NCI-H2227 treated with DMSO at 0.1 percent for 48 hours (cell line): ENCODE measurements around the gene HMOX1.
"Not testable (repeated sequence)": the region's sequence is repeated elsewhere in the genome, so short reads cannot be mapped to it uniquely, and the experiment has no call there.

Experiments
- DNase-seq: peaks from one replicate; lab custom pipeline; 2025; lab: John Stamatoyannopoulos, UW

Gene HMOX1

DNA sequence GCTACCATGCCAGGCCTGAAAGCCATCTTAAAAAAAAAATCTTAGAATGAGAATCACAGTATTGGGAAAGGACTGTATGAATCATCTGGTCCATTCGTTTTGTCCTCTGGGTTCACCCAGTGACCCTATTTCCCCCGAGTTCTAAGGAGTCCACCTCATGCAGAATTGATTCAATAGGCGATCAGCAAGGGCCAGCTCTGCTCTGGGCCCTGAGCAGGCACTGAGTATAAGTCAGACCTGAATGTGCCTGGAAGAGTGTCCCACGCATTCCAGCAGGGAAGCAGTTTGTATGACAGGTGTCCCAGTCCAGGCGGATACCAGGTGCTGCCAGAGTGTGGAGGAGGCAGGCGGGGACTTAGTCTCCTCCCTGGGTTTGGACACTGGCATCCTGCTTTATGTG lies 883 bp upstream of the HMOX1 start:
- no peak for DNase-seq

DNA sequence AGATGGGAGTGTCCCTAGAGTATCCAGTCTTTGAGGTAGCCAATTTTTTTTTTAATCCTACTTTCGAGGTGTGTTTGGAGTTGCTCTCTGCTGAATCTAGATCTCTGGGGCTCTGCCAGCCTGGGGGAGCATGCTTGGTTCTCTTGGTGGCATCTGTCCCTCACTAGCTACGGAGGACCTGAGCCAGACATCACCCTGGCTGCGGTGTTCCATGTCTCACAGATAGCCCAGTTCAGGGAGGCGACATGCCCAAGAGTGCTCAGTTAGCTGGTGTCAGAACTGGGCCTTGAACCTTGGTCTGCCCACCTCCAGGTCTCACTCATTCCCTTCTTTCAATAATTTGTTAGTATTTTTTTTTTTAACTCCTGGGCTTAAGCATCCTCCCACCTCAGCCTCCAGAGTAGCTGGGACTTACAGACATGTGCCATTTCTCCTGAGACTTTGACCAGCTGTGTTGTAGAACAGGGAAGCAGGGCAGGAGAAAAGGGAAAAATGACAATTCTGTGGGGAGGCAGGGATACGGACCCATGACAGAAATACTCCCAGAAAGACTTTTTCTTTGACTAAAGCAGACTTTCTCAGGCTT lies 621 bp downstream of the HMOX1 start:
- no peak for DNase-seq

DNA sequence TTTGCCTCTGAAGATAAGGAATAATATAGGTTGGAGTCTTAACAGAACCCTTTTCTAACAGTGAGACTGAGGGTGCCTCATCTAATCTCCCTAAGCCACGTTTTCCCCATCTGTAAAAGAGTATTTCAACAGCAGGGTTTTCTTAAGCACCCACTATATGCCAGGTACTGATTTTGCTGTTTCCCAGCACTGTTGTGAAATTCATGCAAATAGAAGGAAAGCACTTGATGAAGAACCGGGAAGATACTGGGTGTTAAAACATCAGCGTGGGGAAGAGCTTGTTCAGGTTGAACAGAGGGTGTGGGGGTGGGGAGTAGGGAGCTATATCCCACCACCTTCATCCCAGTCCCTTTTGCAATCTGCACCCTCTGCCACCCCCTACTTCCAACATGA lies 2.8 kb downstream of the HMOX1 start:
- no peak for DNase-seq

DNA sequence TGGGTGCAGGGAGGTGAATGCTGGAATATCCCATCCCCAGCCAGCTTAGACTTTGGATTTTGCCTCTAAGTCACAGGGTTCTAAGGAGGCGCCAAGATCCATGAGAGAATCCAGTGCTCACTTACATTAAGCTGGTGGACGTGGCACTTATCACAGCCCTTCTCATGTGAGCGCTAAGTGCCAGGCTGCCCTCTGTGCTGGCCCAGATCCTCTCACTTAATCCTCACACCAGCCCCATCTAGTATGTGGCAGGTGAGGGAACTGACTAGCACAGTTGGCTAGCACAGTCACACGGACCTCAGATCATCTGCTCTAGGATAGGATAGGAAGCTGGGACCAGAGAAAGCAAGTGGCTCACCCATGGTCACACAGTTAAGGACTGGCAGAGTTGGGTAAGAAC lies 3.6 kb downstream of the HMOX1 start:
- no peak for DNase-seq

DNA sequence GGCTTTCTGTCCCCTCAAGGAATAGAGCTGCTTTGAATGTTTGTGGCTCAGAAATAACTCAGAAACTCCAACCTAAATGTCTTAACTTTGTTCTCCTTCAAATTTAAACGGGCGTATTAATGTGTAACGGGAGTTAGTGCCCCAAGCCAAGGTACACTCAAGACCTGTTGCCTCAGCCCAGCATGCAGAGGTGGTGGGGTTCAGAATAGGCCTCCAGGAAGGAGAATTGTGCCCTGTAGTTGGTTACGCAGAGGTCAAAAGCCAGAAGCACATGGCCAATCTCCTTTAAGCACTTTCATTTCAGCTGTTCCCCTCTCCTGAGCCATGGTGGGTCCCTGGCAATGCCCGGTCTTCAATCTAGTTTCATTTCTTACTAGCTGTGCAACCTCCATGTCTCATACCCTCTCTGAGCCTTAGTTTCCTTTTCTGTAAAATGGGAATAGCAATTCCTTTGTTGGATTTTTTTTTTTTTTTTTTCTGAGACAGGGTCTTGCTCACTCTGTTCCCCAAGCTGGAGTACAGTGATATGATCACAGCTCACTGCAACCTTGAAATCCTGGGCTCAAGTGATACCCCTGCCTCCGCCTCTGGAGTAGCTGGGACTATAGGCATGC lies 4.2 kb downstream of the HMOX1 start:
- DNase-seq: no peak

DNA sequence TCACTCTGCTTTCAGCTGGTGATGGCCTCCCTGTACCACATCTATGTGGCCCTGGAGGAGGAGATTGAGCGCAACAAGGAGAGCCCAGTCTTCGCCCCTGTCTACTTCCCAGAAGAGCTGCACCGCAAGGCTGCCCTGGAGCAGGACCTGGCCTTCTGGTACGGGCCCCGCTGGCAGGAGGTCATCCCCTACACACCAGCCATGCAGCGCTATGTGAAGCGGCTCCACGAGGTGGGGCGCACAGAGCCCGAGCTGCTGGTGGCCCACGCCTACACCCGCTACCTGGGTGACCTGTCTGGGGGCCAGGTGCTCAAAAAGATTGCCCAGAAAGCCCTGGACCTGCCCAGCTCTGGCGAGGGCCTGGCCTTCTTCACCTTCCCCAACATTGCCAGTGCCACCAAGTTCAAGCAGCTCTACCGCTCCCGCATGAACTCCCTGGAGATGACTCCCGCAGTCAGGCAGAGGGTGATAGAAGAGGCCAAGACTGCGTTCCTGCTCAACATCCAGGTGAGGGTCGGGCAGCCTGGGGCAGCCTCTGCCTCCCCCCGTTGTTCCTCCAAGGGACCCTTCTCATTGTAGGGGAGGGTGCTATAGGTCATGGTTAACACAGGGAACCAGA lies 5.9 kb downstream of the HMOX1 start:
- no peak for DNase-seq

DNA sequence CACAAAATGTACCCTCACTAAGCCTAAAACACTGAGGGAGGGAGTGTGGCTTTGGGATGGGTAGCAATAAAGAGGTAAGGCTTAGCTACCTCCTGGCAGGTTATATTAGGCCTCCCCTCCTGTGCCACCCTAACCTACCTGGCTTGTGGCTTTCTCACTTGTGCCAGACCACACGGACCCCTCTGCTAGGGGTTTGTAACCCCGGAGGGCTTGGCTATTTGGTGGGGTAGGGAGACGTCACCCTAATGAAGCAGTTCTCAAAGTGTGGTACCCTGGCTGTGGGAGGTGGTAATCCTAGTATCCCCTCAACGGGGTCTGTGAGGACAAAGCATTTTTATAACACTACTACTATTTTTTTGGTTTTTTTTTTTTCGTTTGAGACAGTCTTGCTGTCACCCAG lies 10.0 kb downstream of the HMOX1 start:
- no peak for DNase-seq

DNA sequence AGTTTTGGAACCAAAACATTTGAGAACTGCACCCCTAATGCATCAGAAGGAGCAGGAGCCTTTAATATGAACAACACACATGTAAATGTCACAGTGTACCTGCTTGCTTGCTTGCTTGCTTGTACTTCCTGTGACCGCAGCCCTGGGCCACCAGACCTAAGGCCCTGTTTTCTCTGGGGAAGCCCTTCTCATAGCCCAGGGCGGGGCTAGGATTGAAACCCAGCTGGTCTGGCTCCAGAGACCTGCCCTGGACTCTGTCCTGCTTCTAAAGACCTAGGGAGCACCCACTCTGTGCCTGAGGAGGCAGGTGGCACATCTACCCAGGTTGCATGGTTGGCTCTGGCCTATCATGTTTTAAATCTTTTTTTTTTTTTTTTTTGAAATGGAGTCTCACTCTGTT lies 11.5 kb downstream of the HMOX1 start:
- no peak for DNase-seq

DNA sequence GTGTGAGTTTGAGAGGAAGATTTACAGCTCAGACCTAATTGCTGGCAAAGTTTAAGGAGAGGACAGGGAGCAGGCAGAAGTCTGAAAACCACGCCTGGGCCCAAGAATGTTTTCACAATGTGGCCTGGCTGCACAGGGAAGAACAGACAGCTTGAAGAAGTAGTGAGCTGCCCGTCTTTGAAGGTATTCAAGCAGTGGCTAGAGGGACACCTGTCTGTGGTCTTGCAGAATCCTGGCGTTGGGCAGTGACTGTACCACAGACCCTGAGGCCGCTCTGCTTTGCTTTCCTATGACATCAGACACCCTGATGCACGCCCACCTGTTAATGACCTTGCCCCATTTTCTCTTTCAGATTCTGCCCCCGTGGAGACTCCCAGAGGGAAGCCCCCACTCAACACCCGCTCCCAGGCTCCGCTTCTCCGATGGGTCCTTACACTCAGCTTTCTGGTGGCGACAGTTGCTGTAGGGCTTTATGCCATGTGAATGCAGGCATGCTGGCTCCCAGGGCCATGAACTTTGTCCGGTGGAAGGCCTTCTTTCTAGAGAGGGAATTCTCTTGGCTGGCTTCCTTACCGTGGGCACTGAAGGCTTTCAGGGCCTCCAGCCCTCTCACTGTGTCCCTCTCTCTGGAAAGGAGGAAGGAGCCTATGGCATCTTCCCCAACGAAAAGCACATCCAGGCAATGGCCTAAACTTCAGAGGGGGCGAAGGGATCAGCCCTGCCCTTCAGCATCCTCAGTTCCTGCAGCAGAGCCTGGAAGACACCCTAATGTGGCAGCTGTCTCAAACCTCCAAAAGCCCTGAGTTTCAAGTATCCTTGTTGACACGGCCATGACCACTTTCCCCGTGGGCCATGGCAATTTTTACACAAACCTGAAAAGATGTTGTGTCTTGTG lies 12.5 kb downstream of the HMOX1 start:
- DNase-seq: no peak

DNA sequence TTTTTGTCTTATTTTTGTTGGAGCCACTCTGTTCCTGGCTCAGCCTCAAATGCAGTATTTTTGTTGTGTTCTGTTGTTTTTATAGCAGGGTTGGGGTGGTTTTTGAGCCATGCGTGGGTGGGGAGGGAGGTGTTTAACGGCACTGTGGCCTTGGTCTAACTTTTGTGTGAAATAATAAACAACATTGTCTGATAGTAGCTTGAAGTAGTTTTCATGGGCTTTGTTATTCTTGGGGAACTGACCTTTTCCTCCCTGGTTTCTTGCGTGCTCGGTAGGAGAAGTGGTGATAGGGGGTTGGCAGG lies 13.1 kb downstream of the HMOX1 start:
- no peak for DNase-seq

DNA sequence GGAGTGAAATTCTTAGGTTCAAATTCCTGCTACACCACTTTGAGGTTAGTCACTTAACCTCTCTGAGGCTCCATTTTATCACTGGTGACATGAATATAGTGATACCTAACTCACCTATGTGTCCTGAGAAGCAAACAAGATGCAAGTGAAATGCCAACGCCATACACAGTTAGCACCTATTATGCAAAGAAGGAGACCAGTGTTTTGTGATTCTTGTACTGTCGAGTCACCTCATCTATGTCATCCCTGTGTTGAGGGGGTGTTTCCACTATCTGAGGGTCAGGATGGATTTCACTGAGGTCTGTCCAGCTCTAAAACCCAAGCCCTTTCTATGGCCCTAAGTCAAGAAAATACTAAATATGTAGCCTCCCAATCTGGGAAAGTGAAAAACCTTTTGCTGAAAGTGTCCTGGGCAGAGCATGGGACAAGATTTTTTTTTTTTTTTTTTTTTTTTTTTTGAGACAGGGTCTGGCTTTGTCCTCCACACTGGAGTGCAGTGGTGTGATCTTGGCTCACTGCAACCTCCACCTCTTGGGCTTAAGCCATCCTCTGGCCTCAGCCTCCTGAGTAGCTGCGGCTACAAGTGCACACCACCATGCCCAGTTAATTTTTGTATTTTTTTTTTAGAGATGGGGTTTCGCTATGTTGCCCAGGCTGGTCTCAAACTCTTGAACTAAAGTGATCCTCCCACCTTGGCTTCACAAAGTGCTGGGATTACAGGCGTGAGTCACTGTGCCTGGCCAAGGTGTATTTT lies 14.1 kb downstream of the HMOX1 start:
- no peak for DNase-seq

DNA sequence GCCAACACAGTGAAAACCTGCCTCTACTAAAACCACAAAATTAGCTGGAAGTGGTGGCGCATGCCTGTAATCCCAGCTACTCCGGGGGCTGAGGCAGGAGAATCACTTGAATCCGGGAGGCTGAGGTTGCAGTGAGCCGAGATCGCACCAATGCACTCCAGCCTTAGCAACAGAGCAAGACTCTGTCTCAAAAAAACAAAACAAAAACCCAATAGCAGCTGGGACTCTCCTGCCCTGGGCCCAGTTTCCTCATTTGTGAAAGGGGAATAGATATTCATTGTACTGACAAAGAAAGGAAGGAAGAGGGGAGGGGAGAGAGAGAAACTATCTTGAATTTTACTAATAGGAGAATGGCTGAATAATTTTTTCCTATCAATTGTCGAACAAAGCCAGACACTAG lies 15.7 kb downstream of the HMOX1 start:
- not testable (repeated sequence) for DNase-seq

DNA sequence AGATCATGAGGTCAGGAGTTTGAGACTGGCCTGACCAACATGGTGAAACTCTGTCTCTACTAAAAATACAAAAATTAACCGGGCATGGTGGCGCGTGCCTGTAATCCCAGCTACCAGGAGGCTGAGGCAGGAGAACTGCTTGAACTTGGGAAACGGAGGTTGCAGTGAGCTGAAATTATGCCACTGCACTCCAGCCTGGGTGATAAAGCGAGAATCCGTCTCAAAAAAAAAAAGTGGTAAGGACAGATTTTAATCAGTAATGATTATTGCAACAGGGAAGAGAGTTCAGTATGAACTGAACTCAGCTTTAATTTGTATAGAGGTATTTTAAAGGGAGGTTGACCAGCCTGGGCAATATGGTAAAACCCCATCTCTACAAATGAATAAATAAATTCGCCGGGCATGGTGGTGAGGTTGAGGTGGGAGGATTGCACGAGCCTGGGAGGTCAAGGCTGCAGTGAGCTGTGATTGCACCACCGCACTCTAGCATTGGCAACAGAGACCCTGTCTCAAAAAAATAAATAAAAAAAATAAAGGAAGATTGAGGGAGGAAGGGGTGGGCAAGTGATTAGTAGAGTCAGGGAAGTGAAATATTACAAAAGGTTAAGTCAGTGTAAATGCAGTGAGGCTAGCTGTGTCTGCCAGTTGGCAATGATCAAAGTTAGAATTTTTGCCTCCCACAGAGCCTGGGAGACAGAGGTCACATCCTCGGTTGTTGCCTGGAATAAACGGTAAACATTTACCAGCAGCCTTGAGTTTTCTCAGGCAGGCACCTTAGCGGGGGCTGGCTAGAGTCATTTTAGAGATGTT lies 16.4 kb downstream of the HMOX1 start:
- peak; percentile 20 for DNase-seq

DNA sequence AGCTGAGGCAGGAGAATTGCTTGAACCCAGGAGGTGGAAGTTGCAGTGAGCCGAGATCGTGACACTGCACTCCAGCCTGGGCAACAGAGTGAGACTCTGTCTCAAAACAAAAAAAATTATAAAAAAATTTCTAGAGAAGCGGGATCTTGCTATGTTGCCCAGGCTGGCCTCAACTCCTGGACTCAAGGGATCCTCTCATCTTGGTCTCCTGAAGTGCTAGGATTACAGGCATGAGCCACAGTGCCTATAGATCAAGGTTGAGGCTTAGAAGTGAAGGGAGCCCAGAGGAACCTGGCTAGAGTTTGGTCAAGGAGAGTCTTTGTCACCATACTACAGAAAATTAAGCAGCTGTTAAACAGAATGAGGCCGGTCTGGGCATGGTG lies 17.7 kb downstream of the HMOX1 start:
- no peak for DNase-seq

DNA sequence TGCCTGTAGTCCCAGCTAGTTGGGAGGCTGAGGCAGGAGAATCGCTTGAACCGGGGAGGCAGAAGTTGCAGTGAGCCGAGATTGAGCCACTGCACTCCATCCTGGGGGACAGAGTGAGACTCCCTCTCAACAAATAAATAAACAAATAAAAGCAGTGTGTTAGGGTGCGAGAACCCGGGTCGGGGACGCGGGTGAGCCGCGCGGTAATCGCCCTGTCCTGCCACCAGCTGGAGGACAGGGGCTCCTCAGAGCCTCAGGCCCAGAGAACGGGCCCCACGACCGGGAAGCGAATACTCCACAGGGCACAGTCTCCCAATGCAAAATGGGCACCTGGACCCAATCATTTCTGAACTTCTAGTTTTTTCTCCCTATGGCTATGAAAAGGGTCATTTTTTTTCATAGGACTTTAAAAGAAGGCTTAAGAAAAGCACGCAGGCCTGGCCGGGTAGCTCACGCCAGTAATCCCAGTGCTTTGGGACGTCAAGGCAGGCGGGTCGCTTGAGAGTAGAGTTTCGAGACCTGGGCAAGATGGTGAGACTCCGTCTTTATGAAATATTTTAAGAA lies 18.3 kb downstream of the HMOX1 start:
- DNase-seq: peak; percentile 31

DNA sequence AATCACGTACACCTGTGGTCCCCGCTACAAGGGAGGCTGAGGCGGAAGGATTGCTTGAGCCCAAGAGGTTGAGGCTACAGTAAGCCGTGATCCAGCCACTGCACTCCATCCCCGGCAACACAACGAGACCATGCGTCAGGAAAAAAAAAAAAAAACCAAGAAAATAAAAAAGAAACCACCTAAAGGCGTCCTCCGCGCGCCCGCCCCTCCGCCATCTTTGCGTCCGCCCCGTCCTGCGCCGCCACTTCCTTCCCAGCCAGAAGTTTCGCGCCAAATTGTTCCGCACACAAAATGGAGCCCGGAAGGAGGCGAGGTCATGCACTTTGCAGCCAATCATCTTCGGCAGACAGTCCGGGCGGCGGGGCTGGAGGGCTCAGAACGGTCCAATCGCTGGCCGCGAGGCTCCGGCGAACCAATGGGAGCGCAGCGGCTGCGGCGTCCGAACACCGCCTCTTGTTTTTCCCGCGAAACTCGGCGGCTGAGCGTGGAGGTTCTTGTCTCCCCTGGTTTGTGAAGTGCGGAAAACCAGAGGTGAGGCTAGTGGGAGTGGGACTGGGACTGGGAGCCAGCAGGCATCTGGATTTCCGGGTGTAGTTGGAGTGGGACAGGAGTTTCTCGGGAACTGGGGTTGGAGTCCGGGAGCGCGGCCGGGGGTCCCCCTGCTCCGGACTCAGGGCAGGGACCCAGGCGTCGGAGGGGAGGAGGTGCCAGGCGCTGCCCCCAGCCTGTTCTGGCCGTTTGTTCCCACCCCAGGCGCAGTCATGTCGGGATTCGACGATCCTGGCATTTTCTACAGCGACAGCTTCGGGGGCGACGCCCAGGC lies 19.0 kb downstream of the HMOX1 start, which contains the start of gene MCM5:
TSS of gene MCM5 (plus strand) at position 463 of the 823 bp plus-strand sequence. CDS start at position 762, 299 bp downstream.
- peak; percentile 92 for DNase-seq

DNA sequence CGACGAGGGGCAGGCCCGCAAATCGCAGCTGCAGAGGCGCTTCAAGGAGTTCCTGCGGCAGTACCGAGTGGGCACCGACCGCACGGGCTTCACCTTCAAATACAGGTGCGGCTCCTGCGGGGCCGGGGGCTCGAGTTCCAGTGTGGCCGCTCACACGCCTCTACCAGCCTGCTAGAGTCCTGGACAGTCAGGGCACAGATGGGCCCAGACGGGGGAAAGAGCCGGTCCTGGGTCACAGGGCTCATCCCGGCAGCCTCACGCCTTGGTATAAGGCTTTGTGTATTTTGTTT lies 19.6 kb downstream of the HMOX1 start:
- DNase-seq: no peak

DNA sequence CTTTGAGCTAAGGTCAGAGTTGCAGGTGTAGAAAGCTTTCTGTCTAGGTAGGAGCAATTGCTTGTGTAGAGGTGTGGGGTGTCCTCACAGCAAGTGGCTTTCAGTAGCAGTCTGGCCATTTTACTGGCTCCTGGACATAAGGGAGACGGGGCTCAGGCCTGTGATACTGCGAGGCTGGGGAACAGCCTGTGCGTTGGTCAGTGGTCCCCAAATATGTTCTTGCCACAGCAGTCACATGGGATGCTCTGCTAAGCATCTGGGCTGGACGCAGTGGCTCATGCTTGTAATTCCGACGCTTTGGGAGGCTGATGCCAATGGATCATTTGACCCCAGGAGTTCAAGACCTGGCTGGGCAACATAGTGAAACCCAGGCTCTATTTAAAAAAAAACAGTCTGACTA lies 21.0 kb downstream of the HMOX1 start:
- DNase-seq: no peak

DNA sequence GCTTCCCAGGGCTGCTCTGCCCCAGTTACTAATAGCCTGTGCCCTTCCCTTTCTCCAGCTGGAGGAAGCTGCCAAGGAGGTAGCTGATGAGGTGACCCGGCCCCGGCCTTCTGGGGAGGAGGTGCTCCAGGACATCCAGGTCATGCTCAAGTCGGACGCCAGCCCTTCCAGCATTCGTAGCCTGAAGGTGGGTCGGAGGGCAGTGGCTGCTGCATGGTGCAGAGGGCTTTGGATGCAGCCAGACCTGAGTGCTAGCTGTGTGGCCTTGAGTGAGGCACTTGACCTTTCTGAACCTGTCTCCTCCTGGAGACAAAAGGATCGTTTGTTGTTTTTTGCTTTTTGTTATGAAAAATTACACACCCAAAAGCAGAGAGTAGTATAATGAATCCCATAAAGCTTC lies 22.5 kb downstream of the HMOX1 start:
- no peak for DNase-seq

DNA sequence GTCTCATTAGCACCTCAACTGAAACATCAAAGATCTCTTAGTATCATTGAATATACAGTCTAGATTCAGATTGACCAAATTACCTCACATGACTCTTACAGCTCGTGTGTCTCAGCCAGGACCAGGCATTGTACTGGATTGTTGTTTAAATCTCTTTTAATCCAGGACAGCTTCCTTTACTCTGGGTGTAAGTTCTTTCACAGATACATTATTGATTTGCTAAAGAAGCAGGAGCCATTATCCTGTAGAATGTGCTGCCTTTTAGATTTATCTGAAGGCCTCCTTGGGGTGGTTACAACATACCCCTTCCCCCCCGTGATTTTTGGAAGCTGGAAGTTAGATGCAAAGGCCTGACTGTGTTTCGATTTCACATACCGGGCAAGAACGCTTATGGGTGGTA lies 23.3 kb downstream of the HMOX1 start:
- DNase-seq: no peak
